IMR-90 (cell line): Measurements from ENCODE around the gene AGFG1. TPM values are rescaled to one million over a fixed set of nuclear protein-coding genes. Genes with fewer than 3 reads are reported as not detected.

Experiments
- ATAC-seq: fragments of 200-7000 bp; cut with Tn5 transposase; 2 replicates; pipeline ENCODE4 v1.9.1; 2020; ENCODE audit warnings: low read depth, mild to moderate bottlenecking, moderate library complexity
- BruUV-seq: library from RNA; stranded (reverse); fragments of 400-500 nt; replicated peaks from 2 replicates; lab custom pipeline; 2021; lab: Mats Ljungman, UMichigan
- CTCF ChIA-PET: fragments of 300-600 bp; formaldehyde crosslinking; extraction: SDS; loops from one replicate; lab custom pipeline; 2021; ENCODE audit warnings: antibody characterized with exemption; lab: Yijun Ruan, JAX
- POLR2A ChIA-PET: fragments of 300-600 bp; sonication (Branson Sonifier 250); formaldehyde crosslinking; loops from one replicate; lab custom pipeline; 2022; ENCODE audit warnings: antibody characterized with exemption; ENCODE audit not compliant: unreplicated experiment; lab: Charles Lee
- DNase-seq: peaks from one replicate; pipeline ENCODE4 v3.0.0; 2013
- H2AFZ ChIP-seq: replicated peaks from 2 replicates; pipeline ENCODE3; 2013; ENCODE audit warnings: low read length, mild to moderate bottlenecking; ENCODE audit not compliant: poor library complexity
- H2AK5ac ChIP-seq: 2 replicates; pipeline ENCODE4 v1.6.1; 2013; ENCODE audit warnings: low read depth, low read length, inconsistent platforms
- H2AK9ac ChIP-seq: replicated peaks from 2 replicates; pipeline ENCODE3; 2013; ENCODE audit warnings: mild to moderate bottlenecking, low read depth, low read length, moderate library complexity; ENCODE audit not compliant: poor library complexity
- H2BK120ac ChIP-seq: 2 replicates; pipeline ENCODE4 v1.6.1; 2013; ENCODE audit warnings: low read depth, low read length, inconsistent platforms
- H2BK15ac ChIP-seq: 3 replicates; pipeline ENCODE4 v1.6.1; 2013; ENCODE audit warnings: low read depth, low read length, inconsistent platforms
- H2BK20ac ChIP-seq: 2 replicates; pipeline ENCODE4 v1.6.1; 2013; ENCODE audit warnings: low read depth, mild to moderate bottlenecking, inconsistent platforms, low read length, moderate library complexity
- H2BK5ac ChIP-seq: 2 replicates; pipeline ENCODE4 v1.6.1; 2013; ENCODE audit warnings: mild to moderate bottlenecking, low read depth, low read length, inconsistent platforms; ENCODE audit not compliant: poor library complexity, severe bottlenecking
- H3K14ac ChIP-seq: replicated peaks from 2 replicates; pipeline ENCODE4 v1.6.1; 2013; ENCODE audit warnings: low read depth, low read length, inconsistent platforms
- H3K18ac ChIP-seq: 2 replicates; pipeline ENCODE4 v1.6.1; 2013; ENCODE audit warnings: low read depth, low read length, control low read depth
- H3K23ac ChIP-seq: 2 replicates; pipeline ENCODE4 v1.6.1; 2013; ENCODE audit warnings: low read depth, low read length, inconsistent platforms
- H3K27ac ChIP-seq: 2 replicates; pipeline ENCODE4 v1.5.1; 2013; ENCODE audit warnings: mild to moderate bottlenecking, control low read depth, low read length; ENCODE audit not compliant: insufficient read depth
- H3K27me3 ChIP-seq: 2 replicates; pipeline ENCODE4 v1.6.1; 2013; ENCODE audit warnings: low read length; ENCODE audit not compliant: control insufficient read depth, insufficient read depth
- H3K36me3 ChIP-seq: 2 replicates; pipeline ENCODE4 v1.6.1; 2013; ENCODE audit warnings: low read length, mixed read lengths; ENCODE audit not compliant: control insufficient read depth, insufficient read depth
- H3K4ac ChIP-seq: 2 replicates; pipeline ENCODE4 v1.6.1; 2013; ENCODE audit warnings: low read depth, low read length, inconsistent platforms
- H3K4me1 ChIP-seq: 2 replicates; pipeline ENCODE4 v1.6.1; 2013; ENCODE audit warnings: low read length, mixed read lengths; ENCODE audit not compliant: control insufficient read depth, insufficient read depth
- H3K4me2 ChIP-seq: 2 replicates; pipeline ENCODE4 v1.6.1; 2013; ENCODE audit warnings: low read depth, mild to moderate bottlenecking, control low read depth, low read length, moderate library complexity
- H3K4me3 ChIP-seq: 2 replicates; pipeline ENCODE4 v1.5.1; 2013; ENCODE audit warnings: low read depth, mild to moderate bottlenecking, control low read depth, low read length, moderate library complexity; ENCODE audit not compliant: insufficient read depth
- H3K56ac ChIP-seq: 2 replicates; pipeline ENCODE4 v1.6.1; 2013; ENCODE audit warnings: low read length, inconsistent platforms; ENCODE audit not compliant: insufficient read depth; ENCODE audit errors: extremely low read depth
- H3K79me1 ChIP-seq, 2 experiments: 2 replicates each; pipeline ENCODE4 v1.6.1; 2013; ENCODE audit warnings: low read length in 2 of 2, inconsistent platforms in 1 of 2, low read depth in 1 of 2
- H3K9ac ChIP-seq: 2 replicates; pipeline ENCODE4 v1.6.1; 2013; ENCODE audit warnings: low read depth, low read length, control low read depth
- H3K9me1 ChIP-seq: 2 replicates; pipeline ENCODE4 v1.6.1; 2013; ENCODE audit warnings: low read length, inconsistent platforms; ENCODE audit not compliant: insufficient read depth
- H3K9me3 ChIP-seq: 2 replicates; pipeline ENCODE4 v1.6.1; 2013; ENCODE audit warnings: low read length; ENCODE audit not compliant: control insufficient read depth, insufficient read depth
- H4K20me1 ChIP-seq: 2 replicates; pipeline ENCODE4 v1.6.1; 2013; ENCODE audit warnings: low read length, inconsistent platforms; ENCODE audit not compliant: insufficient read depth
- H4K5ac ChIP-seq: 2 replicates; pipeline ENCODE4 v1.6.1; 2013; ENCODE audit warnings: mild to moderate bottlenecking, low read depth, low read length, control low read depth
- H4K8ac ChIP-seq, 2 experiments: 2 replicates each; pipeline ENCODE4 v1.6.1; 2013; ENCODE audit warnings: low read depth in 2 of 2, low read length in 2 of 2, control low read depth in 1 of 2, inconsistent platforms in 1 of 2
- H4K91ac ChIP-seq: 2 replicates; pipeline ENCODE4 v1.6.1; 2013; ENCODE audit warnings: low read depth, low read length, inconsistent platforms; ENCODE audit not compliant: insufficient read depth
- BHLHE40 ChIP-seq: fragments of 150-350 bp; IDR thresholded peaks from 2 replicates; pipeline ENCODE4 v1.6.1; 2016; ENCODE audit warnings: mild to moderate bottlenecking, low read depth, low read length
- MAZ ChIP-seq: IDR thresholded peaks from 2 replicates; pipeline ENCODE4 v1.6.1; 2012; ENCODE audit warnings: low read depth, mild to moderate bottlenecking, low read length, improper control_type of control experiment, moderate library complexity, borderline replicate concordance
- NFE2L2 ChIP-seq: fragments of 150-350 bp; IDR thresholded peaks from 2 replicates; pipeline ENCODE4 v1.6.1; 2016; ENCODE audit warnings: low read depth, mild to moderate bottlenecking, low read length
- RAD21 ChIP-seq: IDR thresholded peaks from 2 replicates; pipeline ENCODE4 v1.6.1; 2012; ENCODE audit warnings: low read length, improper control_type of control experiment
- SMC3 ChIP-seq: fragments of 150-350 bp; IDR thresholded peaks from 2 replicates; pipeline ENCODE4 v1.6.1; 2016; ENCODE audit warnings: low read depth, mild to moderate bottlenecking, antibody characterized with exemption, low read length, moderate library complexity
- WGBS, 2 experiments: methylation state at CpG; one replicate each; pipeline versions ENCODE4 v1.1.5 to v1.1.7; 2013; ENCODE audit warnings: missing lambda C conversion rate in 2 of 2; ENCODE audit not compliant: insufficient read length in 1 of 2; ENCODE audit errors: extremely low coverage in 2 of 2; 5-methylcytosine and 5-hydroxymethylcytosine counted together
- dilution Hi-C: fragments of 300-500 bp; cut with HindIII; formaldehyde crosslinking; loops from one replicate; pipeline ENCODE4 v1.14.3; 2018; ENCODE audit warnings: low sequenced_read_pairs; ENCODE audit not compliant: unreplicated experiment
- in situ Hi-C: fragments of 300-500 bp; cut with MboI; formaldehyde crosslinking; loops from 3 replicates; pipeline ENCODE4 v1.14.3; 2019; ENCODE audit warnings: low sequenced_read_pairs, inconsistent platforms, mixed read lengths
- intact Hi-C: fragments of 100-400 bp; cut with micrococcal nuclease; formaldehyde crosslinking; loops from 2 replicates; pipeline ENCODE4 v1.10.0; 2022
- polyA plus RNA-seq, 3 experiments: library from polyadenylated mRNA; depleted of rRNA; stranded (reverse); fragments of >200 nt; gene quantifications; 2 replicates each; pipeline ENCODE4 v1.2.3, GENCODE V29; 2012; ENCODE audit warnings: low replicate concordance in 1 of 3
- total RNA-seq: library from RNA; depleted of rRNA; stranded (reverse); fragments of >200 nt; gene quantifications from 2 replicates; pipeline ENCODE4 v1.2.3, GENCODE V29; 2012

Gene AGFG1
- total and polyA plus RNA-seq, 2 of the 4 experiments (the other 2 are of a cell fraction), result 58.4 to 126 TPM

DNA sequence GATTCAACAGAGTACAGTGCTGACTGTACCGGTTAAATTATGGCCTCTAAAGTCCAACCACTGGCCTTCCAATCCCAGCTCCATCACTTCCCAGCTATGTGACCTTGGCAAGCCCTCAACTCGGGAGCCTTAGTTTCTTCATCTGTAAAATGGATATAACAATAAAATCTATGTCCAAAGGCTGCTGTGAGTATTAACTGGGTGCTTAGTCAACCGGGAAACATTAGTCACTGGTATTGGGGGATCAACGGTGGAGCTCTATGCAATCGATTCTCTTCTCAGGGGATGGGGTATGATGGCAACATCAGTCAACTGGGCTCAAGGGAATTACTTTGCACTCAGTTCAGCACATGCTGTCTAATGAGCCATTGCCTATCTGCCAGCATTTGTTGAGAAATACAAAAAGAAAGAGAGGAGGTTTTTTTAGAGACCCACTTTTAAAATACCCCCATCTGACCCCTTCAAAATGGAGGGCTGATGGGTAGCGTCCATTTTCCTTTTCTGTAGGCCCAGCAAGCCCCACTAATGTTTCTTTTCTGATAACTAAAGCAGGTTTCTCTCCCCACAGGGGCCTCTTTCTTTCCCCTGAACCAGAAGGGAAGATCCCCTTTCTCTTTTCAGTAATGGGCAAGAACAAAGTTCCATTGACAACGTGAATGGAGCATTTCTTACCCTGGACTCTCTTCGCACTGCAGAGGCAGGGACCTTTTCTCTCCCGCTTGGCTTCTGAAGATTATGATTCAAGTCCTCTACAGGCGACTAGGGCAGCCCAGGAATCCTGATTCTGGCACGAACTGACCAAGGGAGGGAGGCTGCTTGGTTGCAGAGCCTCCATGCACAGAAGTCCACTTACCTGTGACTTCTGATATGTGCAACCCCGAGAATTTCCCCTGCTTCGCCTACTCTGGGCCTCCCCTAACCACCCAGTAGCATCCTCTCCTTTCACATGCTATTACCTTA lies 8.7 kb upstream of the AGFG1 start:
- Histone ChIP-seq H3K4me2 (no peak overlapping the region), H2BK15ac (no peak overlapping the region), H4K8ac (no peak overlapping the region), H2BK120ac (no peak overlapping the region; the same call in 1 of the 2 replicates), H3K4me3 (no peak overlapping the region), H4K5ac (no peak overlapping the region), H3K9me3 (no peaks in the 10 kb centered on the region), H3K9ac (no peak overlapping the region), H3K36me3 (no peaks in the 10 kb centered on the region), H3K4me1 (peaks cover 17% of the 10 kb centered on the region), H4K91ac (no peak overlapping the region), H2AK5ac (no peak overlapping the region), H2AFZ (peak overlapping the region; percentile 25), H3K4ac (no peak overlapping the region; the same call in 1 of the 2 replicates), H2BK5ac (no peak overlapping the region), H3K18ac (no peak overlapping the region), H2AK9ac (no peak overlapping the region), H3K56ac (no peak overlapping the region), H3K27me3 (no peaks in the 10 kb centered on the region), H3K9me1 (peaks cover 7% of the 10 kb centered on the region; the same call in 1 of the 2 replicates), H4K20me1 (no peaks in the 10 kb centered on the region; the same call in 1 of the 2 replicates), H3K27ac (no peak overlapping the region), H3K79me1 (no peaks in the 10 kb centered on the region; a peak in 1 of 4 replicates), H3K23ac (no peak overlapping the region), H2BK20ac (no peak overlapping the region), H3K14ac (no peak overlapping the region)
- CTCF ChIA-PET, result no interaction called here
- ATAC-seq, result no peak
- 100% methylated on average over 1 of the region's 13 CpGs; no CpG with 5 or more reads in 1 of the 2 experiments for WGBS, 2 experiments
- in situ Hi-C loops, result no loop called here
- dilution Hi-C loops, result no loop called here
- DNase-seq, result no peak
- POLR2A ChIA-PET, result no interaction called here
- no TSS peak for BruUV-seq
- intact Hi-C loops, result no loop called here
- no peak for TF ChIP-seq BHLHE40
- no peak for TF ChIP-seq NFE2L2
- TF ChIP-seq RAD21, result no peak
- TF ChIP-seq MAZ, result no peak
- TF ChIP-seq SMC3, result no peak
